Amniotic epithelial cell (primary cell): Measurements from ENCODE around the gene TAF15.

ENCODE experiments used
- DNase-seq: peaks from one replicate; pipeline ENCODE4 v3.0.0-alpha.2; 2010; ENCODE audit warnings: low read depth

Gene TAF15

DNA sequence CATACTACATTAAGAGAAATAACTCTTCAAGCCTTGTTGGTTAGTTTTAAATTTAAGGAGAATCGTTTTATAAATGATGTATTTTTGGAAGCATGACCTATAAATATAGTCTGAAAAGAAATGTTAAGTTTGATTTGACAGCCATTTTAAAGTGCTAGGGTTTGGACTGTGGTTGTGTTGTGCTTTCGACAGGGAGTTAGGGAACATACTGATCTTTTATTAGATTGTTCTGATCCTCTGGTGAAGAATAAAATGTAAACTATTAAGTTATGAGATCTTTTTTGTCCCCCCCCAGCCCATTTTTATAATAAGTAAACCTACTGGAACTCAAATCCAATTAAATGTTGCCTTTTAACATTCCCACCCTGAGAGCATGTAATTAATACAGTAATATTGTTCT lies 12.0 kb downstream of the TAF15 start:
- DNase-seq = no peak

DNA sequence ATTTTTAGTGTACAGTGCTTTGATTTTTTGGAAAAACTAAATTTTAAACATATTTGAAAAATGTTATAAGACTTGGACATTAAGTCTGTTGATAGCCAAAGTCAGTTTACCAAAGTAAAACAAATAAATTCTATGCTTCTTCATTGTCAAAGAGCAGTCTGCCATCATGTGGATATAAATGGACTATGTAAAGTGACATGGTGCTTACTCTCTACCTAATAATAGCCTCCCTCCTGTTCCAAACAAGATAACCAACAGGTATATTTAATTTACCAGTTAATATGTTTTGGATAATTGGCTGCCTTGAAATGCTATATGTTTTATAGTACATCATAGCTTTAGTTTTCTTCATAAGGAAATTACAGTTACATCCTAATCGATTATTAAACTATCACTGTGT lies 15.9 kb downstream of the TAF15 start:
- no peak for DNase-seq

- DNase-seq = no peak
Measured at GRCh38 chr17:35841101-35841500, 31.8 kb downstream of the TAF15 start.

GRCh38 chr17:35841505-35841904 lies 32.2 kb downstream of the TAF15 start:
- peak; percentile 93 for DNase-seq

- no peak for DNase-seq
Measured at GRCh38 chr17:35842239-35842638, 33.0 kb downstream of the TAF15 start.

DNA sequence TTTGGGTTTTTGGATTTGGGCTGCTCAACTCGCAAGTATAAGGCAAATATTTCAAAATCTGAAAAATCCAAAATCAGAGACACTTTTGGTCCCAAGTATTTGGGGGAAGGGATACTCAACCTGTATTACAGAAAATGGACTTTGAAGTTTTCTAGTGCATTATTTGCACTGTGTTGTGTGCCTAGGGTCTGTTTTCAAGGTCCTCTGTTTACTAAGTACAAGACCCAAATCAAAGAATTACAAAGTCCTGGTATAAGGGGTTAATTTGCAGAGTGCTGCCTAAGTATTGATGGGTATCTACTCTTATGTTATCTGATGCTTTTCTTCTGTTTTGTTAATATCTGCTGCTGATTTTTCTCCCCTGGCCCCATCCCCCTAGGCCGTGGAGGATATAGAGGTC lies 34.4 kb downstream of the TAF15 start:
- no peak for DNase-seq

DNA sequence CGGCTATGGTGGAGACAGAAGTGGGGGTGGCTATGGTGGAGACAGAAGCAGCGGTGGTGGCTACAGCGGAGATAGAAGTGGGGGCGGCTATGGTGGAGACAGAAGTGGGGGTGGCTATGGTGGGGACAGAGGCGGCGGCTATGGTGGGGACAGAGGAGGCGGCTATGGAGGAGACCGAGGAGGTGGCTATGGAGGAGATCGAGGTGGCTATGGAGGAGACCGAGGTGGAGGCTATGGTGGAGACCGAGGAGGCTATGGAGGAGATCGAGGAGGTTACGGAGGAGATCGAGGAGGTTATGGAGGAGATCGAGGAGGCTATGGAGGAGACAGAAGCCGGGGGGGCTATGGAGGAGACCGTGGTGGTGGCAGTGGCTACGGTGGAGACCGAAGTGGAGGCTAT lies 35.3 kb downstream of the TAF15 start:
- DNase-seq = no peak

DNA sequence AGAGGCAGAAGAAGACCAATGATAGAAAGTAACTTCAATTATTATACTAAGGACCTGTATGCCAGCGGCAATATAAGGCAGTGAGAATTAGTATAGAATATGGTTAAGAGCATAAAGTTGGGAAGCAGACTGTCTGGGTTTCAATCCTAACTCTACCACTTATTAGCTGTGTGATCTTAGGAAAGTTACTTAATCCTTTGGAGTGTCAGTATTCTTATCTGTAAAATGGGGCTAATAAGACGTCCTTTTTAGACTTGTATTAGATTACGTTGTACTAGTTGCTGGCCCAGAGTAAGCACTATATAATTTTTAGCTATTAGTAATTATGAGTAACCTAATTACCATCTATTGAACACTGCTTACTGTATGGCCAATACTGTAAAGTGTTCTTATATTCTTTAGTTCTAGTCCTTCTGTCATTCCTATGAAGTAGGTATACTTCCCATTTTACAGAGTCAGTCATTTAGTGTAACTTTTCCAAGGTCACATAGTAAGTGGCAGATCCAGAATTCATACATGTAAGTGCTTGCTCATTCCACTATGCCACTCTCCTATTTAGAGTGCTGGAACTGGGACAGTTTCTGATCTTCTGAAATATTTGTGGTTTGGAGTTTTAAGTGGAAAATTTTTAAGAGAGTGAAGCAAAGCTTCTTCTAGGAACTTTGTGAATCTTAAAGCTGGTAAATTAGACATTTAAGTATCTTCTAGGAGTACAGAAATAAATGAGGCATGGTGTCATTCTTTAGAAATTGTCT lies 36.9 kb downstream of the TAF15 start:
- DNase-seq = peak; percentile 43

- DNase-seq = no peak
Measured at GRCh38 chr17:35847006-35847405, 37.7 kb downstream of the TAF15 start.

- DNase-seq = no peak
Measured at GRCh38 chr17:35847633-35848373, 38.5 kb downstream of the TAF15 start.

DNA sequence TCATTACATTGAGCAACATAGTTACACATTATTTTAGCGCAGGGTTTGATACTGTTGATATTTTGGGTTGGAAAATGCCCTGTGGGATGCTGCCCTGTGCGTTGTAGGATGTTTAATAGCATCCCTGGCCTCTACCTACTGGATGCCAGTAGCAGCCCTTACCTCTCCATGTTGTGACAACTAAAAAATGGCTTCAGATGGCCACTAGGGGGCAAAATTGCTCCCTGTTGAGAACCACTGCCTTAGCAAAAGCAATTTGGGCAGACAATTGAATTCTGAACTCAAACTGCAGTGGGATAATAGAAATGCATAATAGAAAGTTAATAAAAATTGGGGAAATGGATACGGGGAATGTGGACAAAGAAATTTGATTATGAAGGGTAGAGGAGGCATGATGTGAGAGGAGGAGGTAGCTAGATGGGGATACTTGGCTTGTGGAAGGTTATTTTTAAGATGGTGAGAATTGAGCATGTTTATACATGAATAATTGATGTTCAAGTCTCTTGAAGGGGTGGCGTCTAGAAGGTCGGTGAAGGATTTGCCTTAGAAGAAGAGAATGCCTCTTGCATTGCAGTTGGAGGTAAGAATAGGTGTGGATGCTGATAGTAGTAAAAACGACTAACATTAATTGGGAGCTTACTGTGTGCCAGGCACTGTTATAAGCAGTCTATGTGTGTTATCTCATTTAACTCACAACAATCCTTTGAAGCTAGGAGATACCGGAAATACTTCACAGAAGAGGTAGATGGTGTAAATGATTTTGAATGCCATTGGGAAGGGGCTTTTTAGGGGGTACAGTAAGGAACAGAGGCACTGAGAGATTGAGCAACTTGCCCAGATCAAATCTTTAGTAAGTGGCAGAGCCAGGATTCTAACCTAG lies 40.4 kb downstream of the TAF15 start:
- DNase-seq = peak; percentile 69

DNA sequence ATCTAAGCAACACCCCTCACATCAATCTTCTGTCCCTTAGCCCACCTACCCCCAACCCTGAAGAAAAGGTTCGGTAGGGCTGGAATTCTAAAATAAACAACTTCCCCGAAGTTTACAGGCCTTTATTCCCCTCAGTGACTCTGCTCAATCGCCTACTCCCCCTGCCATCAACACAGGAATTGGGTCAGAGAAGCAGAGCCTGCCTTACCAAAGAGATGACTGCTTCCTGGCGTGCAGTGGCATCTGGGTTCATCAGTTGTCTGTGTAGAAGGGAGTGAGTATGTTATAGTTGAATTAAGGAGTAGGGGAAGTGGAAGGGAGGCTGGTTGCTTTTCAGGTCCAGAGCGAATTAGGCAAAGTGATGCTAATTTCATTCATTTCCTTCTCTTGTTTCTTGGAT lies 46.7 kb downstream of the TAF15 start:
- DNase-seq = no peak

- no peak for DNase-seq
Measured at GRCh38 chr17:35856603-35857002, 47.3 kb downstream of the TAF15 start.

- no peak for DNase-seq
Measured at GRCh38 chr17:35864853-35865252, 55.6 kb downstream of the TAF15 start.

GRCh38 chr17:35865412-35866340 lies 56.4 kb downstream of the TAF15 start:
- DNase-seq = peak; percentile 30

- DNase-seq = no peak
Measured at GRCh38 chr17:35866341-35866950, 57.2 kb downstream of the TAF15 start.

DNA sequence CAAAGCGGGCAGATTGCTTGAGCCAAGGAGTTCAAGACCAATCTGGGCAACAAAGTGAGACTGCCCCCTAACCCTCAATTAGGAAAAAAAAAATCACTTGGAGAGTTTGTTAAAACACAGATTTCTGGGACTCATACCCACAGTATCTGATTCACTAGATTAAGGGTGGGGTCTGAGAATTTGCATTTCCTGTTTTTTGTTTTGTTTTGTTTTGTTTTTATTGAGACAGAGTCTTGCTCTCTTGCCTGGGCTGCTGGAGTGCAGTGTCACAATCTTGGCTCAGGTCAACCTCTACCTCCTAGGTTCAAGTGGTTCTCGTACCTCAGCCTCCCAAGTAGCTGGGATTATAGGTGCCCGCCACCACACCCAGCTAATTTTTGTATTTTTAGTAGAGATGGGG lies 58.3 kb downstream of the TAF15 start:
- DNase-seq = no peak

- no peak for DNase-seq
Measured at GRCh38 chr17:35868737-35869136, 59.5 kb downstream of the TAF15 start, which contains the start of gene HEATR9. TSS of gene HEATR9 (minus strand) at chr17:35868891. CDS start at chr17:35868742, 149 bp downstream.

GRCh38 chr17:35870906-35871819 lies 61.9 kb downstream of the TAF15 start:
- DNase-seq = no peak
